Activated T-cell treated with anti-CD3 and anti-CD28 coated beads, Interleukin-2, amount 50 U/mL, for 24 hours (primary cell): Measurements from ENCODE around the gene MPST.
"Not testable (repeated sequence)": the region's sequence is repeated elsewhere in the genome, so short reads cannot be mapped to it uniquely, and the experiment has no call there.

Experiments used
- DNase-seq: peaks from one replicate; pipeline ENCODE4 v3.0.0-alpha.2; 2020
- H3K27ac Mint-ChIP-seq: 2 replicates; pipeline ENCODE4 v1.8.0; 2020; ENCODE audit warnings: mild to moderate bottlenecking, mixed read lengths
- H3K27me3 Mint-ChIP-seq: 2 replicates; pipeline ENCODE4 v1.8.0; 2020; ENCODE audit warnings: mixed read lengths
- H3K36me3 Mint-ChIP-seq: 2 replicates; pipeline ENCODE4 v1.8.0; 2020; ENCODE audit warnings: low read depth, mixed read lengths
- H3K4me1 Mint-ChIP-seq: 2 replicates; pipeline ENCODE4 v1.8.0; 2020; ENCODE audit warnings: low read depth, mixed read lengths
- H3K4me3 Mint-ChIP-seq: 2 replicates; pipeline ENCODE4 v1.8.0; 2020; ENCODE audit warnings: mild to moderate bottlenecking, moderate library complexity, mixed read lengths
- H3K9me3 Mint-ChIP-seq: 2 replicates; pipeline ENCODE4 v1.8.0; 2020; ENCODE audit warnings: mixed read lengths

Gene MPST

DNA sequence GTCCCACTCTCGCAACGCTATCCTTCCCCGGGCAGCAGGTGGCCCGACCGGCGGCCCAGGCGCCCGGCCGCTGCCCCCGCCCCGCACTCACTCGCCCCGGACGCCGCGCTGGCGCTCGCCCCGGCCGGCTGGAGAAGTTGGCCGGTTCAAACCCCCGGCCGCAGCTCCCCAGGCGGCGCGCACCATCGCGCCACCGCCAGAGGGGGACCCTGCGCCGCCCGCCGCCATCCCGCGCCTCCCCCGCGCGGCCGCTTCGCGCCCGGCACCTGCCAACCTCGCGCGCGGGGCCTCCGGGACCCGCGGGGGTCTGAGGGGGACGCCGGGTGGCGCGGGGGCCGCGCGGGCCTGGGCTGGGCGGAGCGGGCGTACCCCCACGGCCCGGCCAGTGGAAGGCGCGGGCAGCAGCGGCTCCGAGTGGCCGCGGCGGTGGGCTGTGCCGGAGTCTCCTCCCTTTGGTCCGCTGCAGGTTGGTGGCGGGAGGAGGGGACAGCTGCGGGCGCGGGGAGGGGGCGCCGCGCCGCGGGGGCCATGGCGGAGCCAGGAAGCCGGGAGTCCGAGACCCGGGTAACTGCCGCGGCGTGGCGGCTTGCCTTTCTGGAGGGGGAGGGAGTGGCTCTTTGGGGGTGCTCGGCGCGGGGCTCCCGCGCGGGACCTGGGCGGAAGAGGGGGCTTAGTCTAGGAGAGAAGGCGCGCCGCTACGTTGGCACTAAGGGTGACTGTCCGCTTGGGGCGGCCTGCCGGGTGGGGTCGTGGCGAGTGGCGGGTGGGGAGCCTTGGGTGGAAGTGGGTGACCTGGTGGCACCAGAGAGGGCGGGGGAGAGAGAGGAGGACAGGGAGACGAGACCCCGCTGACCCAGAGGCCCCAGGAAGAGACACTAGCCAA lies at the start of gene MPST, which contains the start of gene TST:
Gene MPST, plus strand, starts transcription at position 434 of the 883 bp plus-strand sequence. Its CDS starts 95 bp downstream, at position 529.
Gene TST, minus strand, starts transcription at position 139 of the 883 bp plus-strand sequence. CDS start 715 bp downstream, outside the sequence.
- DNase-seq = peak; percentile 67
- H3K27ac Mint-ChIP-seq = peak within 1 kb of the TSS; percentile 47
- H3K4me3 Mint-ChIP-seq = peak within 1 kb of the TSS; percentile 87
- H3K4me1 Mint-ChIP-seq = peaks cover 11% of the 10 kb centered on the region
- H3K9me3 Mint-ChIP-seq = no peaks in the 10 kb centered on the region
- peaks cover 23% of the 10 kb centered on the region for H3K27me3 Mint-ChIP-seq
- H3K36me3 Mint-ChIP-seq = no peaks in the 10 kb centered on the region

GRCh38 chr22:36971341-36972125 lies 48.0 kb upstream of the MPST start:
- H3K27me3 Mint-ChIP-seq = peaks cover 2% of the 10 kb centered on the region
- DNase-seq = no peak
- H3K9me3 Mint-ChIP-seq = no peaks in the 10 kb centered on the region
- H3K27ac Mint-ChIP-seq = no peak overlapping the region
- H3K4me1 Mint-ChIP-seq = peaks cover under 1% of the 10 kb centered on the region
- no peak overlapping the region for H3K4me3 Mint-ChIP-seq
- H3K36me3 Mint-ChIP-seq = no peaks in the 10 kb centered on the region

GRCh38 chr22:36976606-36977005 lies 42.9 kb upstream of the MPST start:
- H3K4me3 Mint-ChIP-seq = no peak overlapping the region
- H3K27me3 Mint-ChIP-seq = no peaks in the 10 kb centered on the region

GRCh38 chr22:36977401-36977861 lies 42.1 kb upstream of the MPST start:
- Mint-ChIP-seq H3K4me1 (peaks cover 15% of the 10 kb centered on the region), H3K27me3 (no peaks in the 10 kb centered on the region), H3K9me3 (no peaks in the 10 kb centered on the region), H3K36me3 (no peaks in the 10 kb centered on the region), H3K4me3 (peak overlapping the region; percentile 82), H3K27ac (peak overlapping the region; percentile 92)
- DNase-seq = peak; percentile 83

More at GRCh38 chr22:36976606-36977005, 42.9 kb upstream of the MPST start:
- Mint-ChIP-seq H3K9me3 (no peaks in the 10 kb centered on the region), H3K4me1 (peaks cover 15% of the 10 kb centered on the region), H3K36me3 (no peaks in the 10 kb centered on the region), H3K27ac (no peak overlapping the region)
- no peak for DNase-seq

DNA sequence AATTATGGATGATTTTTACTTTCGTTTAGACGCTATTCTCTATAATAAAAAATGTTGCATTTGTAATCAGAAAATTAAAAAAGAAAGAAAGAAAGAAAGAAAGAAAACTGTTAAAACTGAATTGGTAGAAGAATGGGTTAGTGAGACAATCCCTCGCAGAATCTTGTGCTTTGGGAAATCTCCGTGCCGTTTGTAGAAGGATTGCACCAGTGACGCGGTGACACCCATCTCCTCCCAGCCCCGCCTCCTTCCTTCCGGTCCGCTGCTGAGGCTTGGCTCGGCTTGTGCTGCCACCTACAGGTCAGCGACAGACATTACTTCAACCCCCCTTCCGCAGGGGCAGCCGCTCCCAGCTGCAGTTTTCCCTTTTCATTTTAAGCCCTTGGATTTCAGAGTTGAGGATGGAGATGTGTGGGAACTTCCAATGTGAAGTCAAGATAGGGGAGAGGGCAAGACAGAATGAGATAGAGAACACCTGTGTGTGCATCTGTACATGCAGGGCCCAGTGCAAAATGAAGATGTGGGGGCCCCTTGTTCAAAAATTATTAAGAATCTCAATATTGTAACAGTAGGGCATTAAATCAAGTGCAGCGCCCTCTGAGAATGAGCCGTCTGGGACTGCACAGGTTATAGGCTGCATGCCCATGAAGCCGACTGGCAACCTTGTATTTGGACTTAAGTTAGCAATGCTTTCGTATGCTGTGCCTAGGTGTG lies 41.4 kb upstream of the MPST start:
- no peaks in the 10 kb centered on the region for H3K9me3 Mint-ChIP-seq
- peak; percentile 90 for DNase-seq
- H3K27me3 Mint-ChIP-seq = peaks cover 4% of the 10 kb centered on the region
- H3K4me1 Mint-ChIP-seq = peaks cover 15% of the 10 kb centered on the region
- H3K27ac Mint-ChIP-seq = peak overlapping the region; percentile 92
- peak overlapping the region; percentile 82 for H3K4me3 Mint-ChIP-seq
- H3K36me3 Mint-ChIP-seq = no peaks in the 10 kb centered on the region

- Mint-ChIP-seq H3K9me3 (no peaks in the 10 kb centered on the region), H3K4me3 (no peak overlapping the region), H3K4me1 (peaks cover 15% of the 10 kb centered on the region), H3K27ac (no peak overlapping the region), H3K27me3 (peaks cover 9% of the 10 kb centered on the region), H3K36me3 (no peaks in the 10 kb centered on the region)
- no peak for DNase-seq
Observed at GRCh38 chr22:36979016-36979910, 40.3 kb upstream of the MPST start.

DNA sequence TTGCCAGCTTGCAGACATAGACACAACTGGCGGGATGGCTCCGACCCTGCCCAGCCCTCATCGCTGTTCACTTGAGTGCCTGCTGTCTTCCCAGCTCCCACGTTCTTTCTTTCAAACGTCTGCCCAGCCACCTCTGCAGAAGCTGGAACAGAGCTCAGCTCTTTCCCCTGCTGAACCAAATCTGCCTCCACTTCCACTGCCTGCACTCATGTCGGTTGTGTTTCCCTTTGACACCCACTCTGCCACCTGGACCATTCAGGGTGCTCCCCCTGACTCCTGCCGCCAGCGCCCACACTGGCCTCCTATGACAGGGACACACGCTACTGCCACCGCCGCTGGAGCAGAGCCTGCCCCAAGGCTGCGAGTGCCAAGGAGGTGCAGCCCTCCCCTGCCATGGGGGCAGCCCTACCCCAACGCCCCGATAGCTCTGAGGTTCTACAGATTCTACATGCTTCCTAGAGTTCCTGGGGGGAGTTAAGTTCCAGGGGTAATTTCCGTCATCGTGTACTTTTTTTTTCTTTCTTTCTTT lies 38.2 kb upstream of the MPST start:
- Mint-ChIP-seq H3K27ac (no peak overlapping the region), H3K27me3 (peaks cover 9% of the 10 kb centered on the region), H3K36me3 (no peaks in the 10 kb centered on the region), H3K4me3 (no peak overlapping the region), H3K4me1 (peaks cover 15% of the 10 kb centered on the region), H3K9me3 (peaks cover 12% of the 10 kb centered on the region)
- DNase-seq = no peak

DNA sequence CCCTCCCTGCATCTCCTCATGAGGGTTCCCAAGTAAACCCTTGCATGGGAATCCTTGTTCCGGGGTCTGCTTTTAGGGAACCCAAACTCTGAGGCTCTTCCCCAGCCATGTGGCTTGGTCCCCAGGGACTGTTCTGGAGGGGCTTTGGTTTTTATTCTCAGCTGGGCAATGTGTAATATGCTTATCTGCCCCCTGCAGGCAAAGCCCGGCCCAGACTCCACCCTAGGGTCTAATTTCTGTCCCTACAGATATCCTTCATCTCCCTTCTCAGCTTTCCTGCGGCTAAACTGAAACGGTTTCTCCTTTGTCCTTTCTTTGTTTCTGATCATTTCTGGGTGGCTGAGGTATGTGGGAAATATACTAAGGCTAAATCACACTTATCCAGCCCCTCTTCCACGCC lies 37.4 kb upstream of the MPST start:
- peaks cover 9% of the 10 kb centered on the region for H3K27me3 Mint-ChIP-seq
- H3K27ac Mint-ChIP-seq = no peak overlapping the region
- H3K4me3 Mint-ChIP-seq = no peak overlapping the region
- H3K9me3 Mint-ChIP-seq = peaks cover 18% of the 10 kb centered on the region
- no peaks in the 10 kb centered on the region for H3K36me3 Mint-ChIP-seq
- H3K4me1 Mint-ChIP-seq = peaks cover 10% of the 10 kb centered on the region
- no peak for DNase-seq

DNA sequence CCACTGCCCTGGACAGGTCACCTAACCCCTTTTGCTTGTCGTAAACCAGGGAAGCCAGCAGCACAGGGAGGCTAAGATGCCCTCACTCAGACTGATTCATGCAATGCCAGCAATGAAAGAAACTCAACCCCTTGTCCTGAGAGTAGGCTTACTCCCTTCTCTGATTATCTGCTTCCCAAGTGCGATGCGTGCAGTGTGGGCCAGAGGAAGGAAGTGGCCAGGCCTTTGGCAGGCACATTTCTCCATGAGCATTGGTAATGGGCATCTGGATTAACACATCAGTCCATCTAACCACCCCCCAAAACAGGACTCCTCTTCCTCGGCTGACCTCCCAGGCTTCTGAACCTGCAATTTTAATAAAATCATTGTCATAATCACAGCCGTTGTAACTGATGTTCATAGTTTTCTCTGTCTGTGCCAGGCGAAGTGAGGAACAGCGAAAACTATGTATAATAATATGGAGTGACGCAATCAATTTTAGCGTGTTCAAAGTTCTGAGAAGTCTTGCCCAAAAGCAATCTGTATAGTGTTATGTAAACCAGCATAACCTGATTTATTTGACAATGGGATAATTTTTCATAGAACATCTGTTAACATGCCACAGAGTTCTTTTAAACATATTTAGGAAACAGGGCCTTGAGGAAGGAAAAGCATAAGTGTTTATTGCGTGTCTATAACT lies 34.2 kb upstream of the MPST start:
- DNase-seq = no peak

GRCh38 chr22:36986242-36986821 lies 33.2 kb upstream of the MPST start:
- Mint-ChIP-seq H3K4me3 (no peak overlapping the region), H3K36me3 (no peaks in the 10 kb centered on the region), H3K4me1 (peaks cover 3% of the 10 kb centered on the region), H3K27me3 (peaks cover 31% of the 10 kb centered on the region), H3K27ac (no peak overlapping the region), H3K9me3 (peaks cover 18% of the 10 kb centered on the region)
- peak; percentile 73 for DNase-seq

More for the DNA sequence above, 34.2 kb upstream of the MPST start:
- Mint-ChIP-seq H3K9me3 (peaks cover 18% of the 10 kb centered on the region), H3K36me3 (no peaks in the 10 kb centered on the region), H3K4me1 (peaks cover 3% of the 10 kb centered on the region), H3K27me3 (peaks cover 23% of the 10 kb centered on the region), H3K4me3 (no peak overlapping the region), H3K27ac (no peak overlapping the region)

DNA sequence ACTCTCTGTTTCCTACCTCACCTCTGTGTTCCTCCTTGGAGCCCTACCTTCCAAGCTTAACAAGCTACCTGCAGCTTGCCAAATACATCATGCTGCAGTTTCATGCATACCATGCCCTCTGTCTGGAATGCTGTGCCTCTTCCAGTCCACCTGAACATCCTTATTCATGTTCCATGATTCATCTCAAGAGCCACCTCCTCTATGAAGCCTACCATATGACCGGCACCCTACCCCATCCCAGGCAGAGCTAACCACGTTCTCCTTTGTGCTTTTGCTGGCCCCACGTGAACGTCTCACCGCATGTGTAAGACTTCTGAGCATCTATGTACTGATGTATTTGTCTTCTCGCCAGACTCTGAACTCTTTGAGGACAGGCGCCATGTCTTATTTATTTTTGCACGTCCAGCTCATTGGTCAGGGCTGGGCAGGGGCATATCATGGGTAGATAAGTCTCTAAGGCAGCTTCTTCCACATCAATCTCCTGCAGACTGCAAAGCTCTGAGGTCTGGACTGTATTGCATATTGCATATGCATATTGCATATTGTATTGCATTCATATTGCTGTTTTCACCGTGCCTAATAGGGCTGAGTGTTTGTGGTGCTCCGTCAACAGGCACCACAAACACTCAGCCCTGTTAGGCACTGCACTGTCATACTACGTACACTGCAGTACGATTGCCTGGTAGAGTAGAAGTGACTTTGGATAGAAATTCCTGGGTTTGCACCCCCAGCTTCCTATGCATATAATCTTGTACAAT lies 31.3 kb upstream of the MPST start:
- Mint-ChIP-seq H3K9me3 (peaks cover 18% of the 10 kb centered on the region), H3K27me3 (peaks cover 32% of the 10 kb centered on the region), H3K4me3 (no peak overlapping the region), H3K36me3 (no peaks in the 10 kb centered on the region), H3K4me1 (peaks cover 3% of the 10 kb centered on the region), H3K27ac (no peak overlapping the region)
- no peak for DNase-seq

GRCh38 chr22:36989012-36989411 lies 30.5 kb upstream of the MPST start:
- H3K36me3 Mint-ChIP-seq, DNase-seq, H3K4me1 Mint-ChIP-seq, H3K27ac Mint-ChIP-seq, H3K4me3 Mint-ChIP-seq: not testable (repeated sequence)
- Mint-ChIP-seq H3K27me3 (peaks cover 27% of the 10 kb centered on the region), H3K9me3 (peaks cover 18% of the 10 kb centered on the region)
